Immature natural killer cell (primary cell): ENCODE measurements around the gene TMEM134. TPM values are rescaled to one million over a fixed set of nuclear protein-coding genes. Genes with fewer than 3 reads are reported as not detected.
"Not testable (repeated sequence)": the region's sequence is repeated elsewhere in the genome, so short reads cannot be mapped to it uniquely, and the experiment has no call there.

Experiments used
- DNase-seq, 3 donors: peaks; one replicate each; pipeline ENCODE4 v3.0.0; 2022; ENCODE audit warnings: mixed read lengths in 1 of 3
- H3K27ac Mint-ChIP-seq, 6 donors: one replicate each; pipeline ENCODE4 v1.8.0; 2020; ENCODE audit warnings: mixed read lengths in 6 of 6, mild to moderate bottlenecking in 5 of 6, inconsistent platforms in 4 of 6, moderate library complexity in 3 of 6
- H3K27me3 Mint-ChIP-seq, 3 donors: one replicate each; pipeline ENCODE4 v1.8.0; 2020 to 2021; ENCODE audit warnings: low read depth in 3 of 3, mild to moderate bottlenecking in 3 of 3, mixed read lengths in 3 of 3, moderate library complexity in 3 of 3, inconsistent platforms in 1 of 3
- H3K36me3 Mint-ChIP-seq, 3 donors: one replicate each; pipeline ENCODE4 v1.8.0; 2020; ENCODE audit warnings: mixed read lengths in 3 of 3, inconsistent platforms in 2 of 3, mild to moderate bottlenecking in 2 of 3
- H3K4me1 Mint-ChIP-seq, 2 donors: one replicate each; pipeline ENCODE4 v1.8.0; 2020; ENCODE audit warnings: inconsistent platforms in 2 of 2, mild to moderate bottlenecking in 2 of 2, mixed read lengths in 2 of 2, moderate library complexity in 1 of 2
- H3K4me3 Mint-ChIP-seq, 5 donors: one replicate each; pipeline ENCODE4 v1.8.0; 2020; ENCODE audit warnings: mild to moderate bottlenecking in 5 of 5, mixed read lengths in 5 of 5, inconsistent platforms in 3 of 5, moderate library complexity in 3 of 5
- H3K9me3 Mint-ChIP-seq, 6 donors: one replicate each; pipeline ENCODE4 v1.8.0; 2020; ENCODE audit warnings: mild to moderate bottlenecking in 6 of 6, mixed read lengths in 6 of 6, inconsistent platforms in 4 of 6, moderate library complexity in 3 of 6
- polyA plus RNA-seq, 3 donors: library from polyadenylated mRNA; unstranded; fragments of 300-500 nt; fragmentation: Illumina TruSeq; gene quantifications; one replicate each; pipeline ENCODE4 v1.2.3, GENCODE V29; 2021

Gene TMEM134
- polyA plus RNA-seq, 3 donors from 2014 or later: 154 to 255 (median 189) TPM

GRCh38 chr11:67466962-67467771, 1.9 kb downstream of the TMEM134 start:
- Mint-ChIP-seq H3K4me1 (peaks cover 25 to 31% of the 10 kb centered on the region in 2 donors), H3K4me3 (peak overlapping the region; percentile 19 to 87 (median 52)), H3K27ac (peak overlapping the region in 5 of 6 donors; percentile 34 to 83 (median 67)), H3K36me3 (no peaks in the 10 kb centered on the region), H3K9me3 (no peaks in the 10 kb centered on the region), H3K27me3 (peaks cover 0 to 9% (median 2%) of the 10 kb centered on the region in 3 donors)
- no peak for DNase-seq

- Mint-ChIP-seq H3K9me3 (no peaks in the 10 kb centered on the region), H3K27ac (peak overlapping the region in 3 of 6 donors; percentile 16 to 50 (median 34)), H3K27me3 (peaks cover 0 to 9% (median 0%) of the 10 kb centered on the region in 3 donors), H3K4me1 (peaks cover 25 to 31% of the 10 kb centered on the region in 2 donors), H3K36me3 (no peaks in the 10 kb centered on the region), H3K4me3 (peak overlapping the region in 1 of 5 donors; percentile 41)
- DNase-seq: no peak
Measured at GRCh38 chr11:67466367-67466766, 2.7 kb downstream of the TMEM134 start.

DNA sequence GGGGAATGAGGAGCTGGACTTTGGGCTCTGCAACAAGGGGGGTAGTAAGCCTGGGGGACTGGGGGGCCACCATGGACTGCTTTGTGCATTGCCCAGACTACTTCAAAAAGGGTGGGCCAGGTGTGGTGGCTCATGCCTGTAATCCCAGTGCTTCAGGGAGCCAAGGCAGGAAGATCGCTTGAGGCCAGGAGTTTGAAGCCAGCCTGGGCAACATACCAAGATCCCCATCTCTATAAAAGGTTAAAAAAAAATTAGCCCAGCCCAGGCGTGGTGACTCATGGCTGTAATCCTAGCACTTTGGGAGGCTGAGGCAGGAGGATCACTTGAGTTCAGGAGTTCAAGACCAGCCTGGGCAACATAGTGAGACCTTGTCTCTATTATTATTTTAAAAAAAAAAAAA, 3.5 kb downstream of the TMEM134 start:
- not testable (repeated sequence) for H3K36me3 Mint-ChIP-seq, DNase-seq, H3K27me3 Mint-ChIP-seq, H3K9me3 Mint-ChIP-seq
- Mint-ChIP-seq H3K27ac (peak overlapping the region; percentile 76 to 93 (median 90)), H3K4me1 (peaks cover 25 to 31% of the 10 kb centered on the region in 2 donors), H3K4me3 (peak overlapping the region; percentile 77 to 88 (median 82))

DNA sequence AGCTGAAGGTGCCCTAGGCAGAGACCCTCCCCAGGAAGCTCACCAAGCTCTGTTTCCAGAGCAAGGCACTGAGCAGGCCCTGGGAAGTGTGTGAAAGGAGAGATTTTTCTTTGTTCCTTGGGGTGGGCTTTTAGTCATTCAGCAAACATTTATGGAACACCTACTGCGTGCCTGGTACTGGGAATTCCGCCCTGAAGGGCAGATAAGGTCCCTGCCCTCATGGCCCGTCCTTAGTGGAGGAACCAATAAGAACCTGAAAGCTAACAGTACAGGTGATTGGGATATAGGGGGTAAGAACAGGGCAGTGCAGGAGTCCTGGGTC, 3.9 kb downstream of the TMEM134 start:
- H3K4me1 Mint-ChIP-seq: peaks cover 25 to 31% of the 10 kb centered on the region in 2 donors
- H3K36me3 Mint-ChIP-seq: no peaks in the 10 kb centered on the region
- H3K4me3 Mint-ChIP-seq: peak overlapping the region; percentile 77 to 88 (median 82)
- peak overlapping the region; percentile 76 to 93 (median 90) for H3K27ac Mint-ChIP-seq
- peaks cover 0 to 9% (median 0%) of the 10 kb centered on the region in 3 donors for H3K27me3 Mint-ChIP-seq
- no peaks in the 10 kb centered on the region for H3K9me3 Mint-ChIP-seq
- no peak for DNase-seq

DNA sequence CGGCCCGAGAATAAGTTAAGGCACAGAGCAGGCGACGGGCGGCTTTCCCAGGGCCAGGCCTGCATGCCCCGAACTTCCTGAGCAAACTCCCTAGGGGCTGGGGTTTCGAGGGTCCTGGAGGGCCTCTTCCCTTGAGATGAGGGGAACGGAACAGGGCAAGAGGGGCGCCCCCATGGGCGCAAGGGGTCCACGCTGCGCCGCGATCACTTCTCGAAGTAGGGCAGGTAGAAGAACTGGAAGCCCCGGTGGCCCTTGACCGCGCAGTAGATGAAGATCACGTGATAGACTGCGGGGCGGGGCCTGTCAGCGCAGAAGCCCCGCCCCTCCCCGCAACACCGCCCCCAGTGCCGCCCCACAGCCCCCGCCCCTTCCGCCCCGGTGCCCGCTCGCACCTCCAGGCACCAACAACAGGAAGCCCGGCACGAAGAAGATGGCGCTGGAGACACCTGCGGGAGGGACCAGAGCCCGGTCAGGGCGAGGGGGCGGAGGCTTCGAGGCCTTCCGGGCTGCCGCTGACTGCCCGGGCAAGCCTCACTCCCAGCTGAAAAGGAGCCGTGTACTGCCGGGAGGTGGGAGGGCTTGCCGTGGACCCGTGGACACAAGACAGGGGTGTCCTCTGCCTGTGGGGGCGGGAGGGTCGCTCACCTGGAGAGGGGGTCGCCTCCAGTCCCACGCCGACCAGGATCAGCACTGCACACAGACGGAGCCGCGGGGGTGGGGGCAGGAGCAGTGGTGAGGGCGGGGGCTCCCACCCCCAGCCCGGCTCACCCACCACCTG, 4.5 kb downstream of the TMEM134 start:
- Mint-ChIP-seq H3K27ac (peak overlapping the region; percentile 76 to 92 (median 86)), H3K9me3 (no peaks in the 10 kb centered on the region), H3K27me3 (peaks cover 0 to 9% (median 0%) of the 10 kb centered on the region in 3 donors), H3K4me1 (peaks cover 24 to 31% of the 10 kb centered on the region in 2 donors), H3K4me3 (peak overlapping the region; percentile 77 to 88 (median 82)), H3K36me3 (peaks cover 0 to 3% (median 0%) of the 10 kb centered on the region in 3 donors)
- DNase-seq: peak; percentile 92 to 95 (median 94)

DNA sequence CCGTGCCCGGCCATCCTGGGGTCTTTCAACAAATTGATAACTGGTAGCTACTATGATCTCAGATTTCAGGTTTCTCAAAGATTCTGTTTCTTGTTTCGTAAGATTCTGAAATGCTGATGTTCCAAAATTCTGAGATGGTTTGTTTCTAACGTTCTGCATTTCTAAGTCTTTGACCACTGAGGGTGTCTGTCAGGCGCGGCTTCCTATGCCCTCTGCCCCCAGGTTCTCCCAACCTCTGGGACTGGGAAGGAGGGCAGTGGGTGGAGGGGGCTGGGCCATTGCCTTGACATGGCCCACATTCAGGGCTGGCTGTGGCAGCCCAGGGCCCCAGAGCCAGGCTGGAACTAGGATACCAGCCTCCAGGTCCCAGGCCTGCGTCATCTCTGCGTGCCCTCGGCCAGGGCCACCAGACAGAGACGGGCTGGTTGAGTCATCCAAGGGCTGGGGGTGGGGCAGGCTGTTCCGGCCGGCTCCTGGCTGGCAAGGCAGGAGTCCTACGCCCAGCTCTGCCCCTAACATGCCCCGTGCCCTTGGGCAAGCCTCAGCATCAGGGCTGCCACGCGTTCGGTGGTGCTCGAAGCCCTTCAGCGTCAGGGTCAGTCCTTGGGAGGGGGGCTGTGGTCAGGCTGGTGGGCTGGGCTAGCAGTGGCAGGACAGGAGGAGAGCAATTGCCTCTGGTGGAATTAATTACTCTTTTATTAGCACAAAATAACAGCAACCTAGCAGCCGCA, 5.2 kb downstream of the TMEM134 start:
- DNase-seq: no peak
- H3K36me3 Mint-ChIP-seq: peaks cover 0 to 3% (median 0%) of the 10 kb centered on the region in 3 donors
- peaks cover 19 to 28% of the 10 kb centered on the region in 2 donors for H3K4me1 Mint-ChIP-seq
- H3K27ac Mint-ChIP-seq: peak overlapping the region; percentile 76 to 92 (median 85)
- peak overlapping the region; percentile 77 to 88 (median 82) for H3K4me3 Mint-ChIP-seq
- peaks cover 0 to 9% (median 0%) of the 10 kb centered on the region in 3 donors for H3K27me3 Mint-ChIP-seq
- H3K9me3 Mint-ChIP-seq: no peaks in the 10 kb centered on the region

GRCh38 chr11:67463186-67463585, 5.9 kb downstream of the TMEM134 start:
- peaks cover 0 to 10% (median 0%) of the 10 kb centered on the region in 3 donors for H3K27me3 Mint-ChIP-seq
- peak overlapping the region in 2 of 6 donors; percentile 49 to 57 for H3K27ac Mint-ChIP-seq
- H3K4me3 Mint-ChIP-seq: peak overlapping the region in 1 of 5 donors; percentile 6
- no peaks in the 10 kb centered on the region for H3K9me3 Mint-ChIP-seq
- peaks cover 15 to 24% of the 10 kb centered on the region in 2 donors for H3K4me1 Mint-ChIP-seq
- peaks cover 0 to 3% (median 0%) of the 10 kb centered on the region in 3 donors for H3K36me3 Mint-ChIP-seq
- no peak for DNase-seq

DNA sequence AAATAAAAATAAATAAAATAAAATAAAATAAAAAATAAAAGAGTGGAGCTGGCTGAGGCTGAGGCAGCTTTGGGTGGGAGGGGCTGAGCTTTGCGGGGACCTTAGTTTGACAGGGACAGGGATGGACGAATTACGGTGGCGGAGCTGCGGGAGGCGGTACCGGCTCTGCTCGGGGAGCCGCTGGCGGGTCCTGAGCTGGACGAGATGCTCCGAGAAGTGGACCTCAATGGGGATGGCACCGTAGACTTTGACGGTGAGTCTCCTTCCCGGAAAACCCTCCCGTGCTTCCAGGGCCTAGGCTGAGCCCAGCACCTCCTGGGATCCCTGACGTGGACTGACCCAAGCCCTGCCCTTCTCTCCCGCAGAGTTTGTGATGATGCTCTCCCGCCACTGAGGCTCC, 10.8 kb downstream of the TMEM134 start:
- DNase-seq: no peak
- no peaks in the 10 kb centered on the region for H3K9me3 Mint-ChIP-seq
- peaks cover 0 to 3% (median 0%) of the 10 kb centered on the region in 3 donors for H3K36me3 Mint-ChIP-seq
- H3K4me1 Mint-ChIP-seq: peaks cover 0 to 2% of the 10 kb centered on the region in 2 donors
- no peak overlapping the region for H3K4me3 Mint-ChIP-seq
- peaks cover 0 to 3% (median 2%) of the 10 kb centered on the region in 3 donors for H3K27me3 Mint-ChIP-seq
- no peak overlapping the region for H3K27ac Mint-ChIP-seq

GRCh38 chr11:67457453-67457852, 11.6 kb downstream of the TMEM134 start:
- H3K27me3 Mint-ChIP-seq: peaks cover 0 to 5% (median 3%) of the 10 kb centered on the region in 3 donors
- no peak overlapping the region for H3K27ac Mint-ChIP-seq
- peaks cover 0 to 3% (median 0%) of the 10 kb centered on the region in 3 donors for H3K36me3 Mint-ChIP-seq
- no peak overlapping the region for H3K4me3 Mint-ChIP-seq
- no peaks in the 10 kb centered on the region for H3K4me1 Mint-ChIP-seq
- DNase-seq: no peak
- no peaks in the 10 kb centered on the region for H3K9me3 Mint-ChIP-seq

- Mint-ChIP-seq H3K27ac (no peak overlapping the region), H3K4me1 (no peaks in the 10 kb centered on the region), H3K36me3 (peaks cover 0 to 3% (median 0%) of the 10 kb centered on the region in 3 donors), H3K27me3 (peaks cover 2 to 10% (median 7%) of the 10 kb centered on the region in 3 donors), H3K4me3 (no peak overlapping the region), H3K9me3 (no peaks in the 10 kb centered on the region)
- no peak for DNase-seq
Measured at GRCh38 chr11:67456068-67456705, 12.9 kb downstream of the TMEM134 start.

DNA sequence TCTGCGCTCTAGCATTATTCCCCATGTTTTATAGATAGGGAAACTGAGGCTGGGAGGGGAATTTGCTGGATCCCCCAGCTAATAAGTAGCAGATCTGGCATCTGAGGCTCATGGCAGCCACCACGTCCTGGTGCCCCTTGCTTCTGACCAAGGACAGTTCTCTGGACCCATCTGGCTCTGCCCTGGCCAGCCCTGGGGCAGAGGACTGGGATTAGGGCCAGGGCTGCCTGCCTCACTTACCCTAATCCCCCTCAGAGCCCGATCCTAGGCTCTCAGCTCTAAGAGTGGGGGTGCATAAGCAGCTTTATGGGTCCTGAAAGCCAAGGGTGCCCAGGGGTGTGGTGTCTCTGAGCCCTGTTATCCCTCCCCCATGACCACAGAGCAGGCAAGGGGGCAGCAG, 14.0 kb downstream of the TMEM134 start, which contains the start of gene CABP4:
TSS of gene CABP4 (plus strand) at position 301 of the 400 bp plus-strand sequence. CDS start at position 371, 70 bp downstream.
- Mint-ChIP-seq H3K9me3 (no peaks in the 10 kb centered on the region), H3K27ac (no peak within 1 kb of the TSS), H3K4me3 (no peak within 1 kb of the TSS), H3K36me3 (peaks cover 0 to 3% (median 0%) of the 10 kb centered on the region in 3 donors), H3K27me3 (peaks cover 2 to 11% (median 8%) of the 10 kb centered on the region in 3 donors), H3K4me1 (no peaks in the 10 kb centered on the region)
- no peak for DNase-seq

GRCh38 chr11:67453816-67454732, 15.0 kb downstream of the TMEM134 start:
- Mint-ChIP-seq H3K9me3 (no peaks in the 10 kb centered on the region), H3K36me3 (no peaks in the 10 kb centered on the region), H3K27ac (no peak overlapping the region), H3K4me3 (no peak overlapping the region), H3K4me1 (peaks cover 0 to 3% of the 10 kb centered on the region in 2 donors), H3K27me3 (peaks cover 2 to 12% (median 8%) of the 10 kb centered on the region in 3 donors)
- DNase-seq: no peak
